Measurements from ENCODE around the gene ARHGAP23.
A peak's percentile ranks its signal among the peaks of the same experiment; 100 is the strongest.
"Not testable (repeated sequence)": the region's sequence is repeated elsewhere in the genome, so short reads cannot be mapped to it uniquely, and the experiment has no call there.

Gene ARHGAP23

GRCh38 chr17:38461683-38462082 is 33.4 kb downstream of the ARHGAP23 start:
- no peak for DNase-seq

GRCh38 chr17:38463451-38463858 is 35.2 kb downstream of the ARHGAP23 start:
- DNase-seq: no peak

- no peak for DNase-seq
Measured at GRCh38 chr17:38464251-38464722, 36.0 kb downstream of the ARHGAP23 start.

GRCh38 chr17:38464723-38465390 is 36.6 kb downstream of the ARHGAP23 start:
- DNase-seq: no peak

GRCh38 chr17:38465391-38466345 is 37.4 kb downstream of the ARHGAP23 start:
- DNase-seq: no peak

GRCh38 chr17:38466346-38467315 is 38.4 kb downstream of the ARHGAP23 start:
- no peak for DNase-seq

GRCh38 chr17:38467491-38467890 is 39.2 kb downstream of the ARHGAP23 start:
- no peak for DNase-seq

GRCh38 chr17:38469875-38470274 is 41.6 kb downstream of the ARHGAP23 start:
- no peak for DNase-seq

- not testable (repeated sequence) for DNase-seq
Measured at GRCh38 chr17:38471253-38471652, 43.0 kb downstream of the ARHGAP23 start.

- DNase-seq: not testable (repeated sequence)
Measured at GRCh38 chr17:38474666-38475065, 46.4 kb downstream of the ARHGAP23 start.

GRCh38 chr17:38476549-38476948 is 48.3 kb downstream of the ARHGAP23 start:
- no peak for DNase-seq

- not testable (repeated sequence) for DNase-seq
Measured at GRCh38 chr17:38477417-38477816, 49.2 kb downstream of the ARHGAP23 start.

GRCh38 chr17:38477951-38478350 is 49.7 kb downstream of the ARHGAP23 start:
- DNase-seq: not testable (repeated sequence)

- not testable (repeated sequence) for DNase-seq
Measured at GRCh38 chr17:38478667-38479066, 50.4 kb downstream of the ARHGAP23 start.

GRCh38 chr17:38482039-38482699 is 53.9 kb downstream of the ARHGAP23 start:
- not testable (repeated sequence) for DNase-seq

GRCh38 chr17:38482700-38483043 is 54.4 kb downstream of the ARHGAP23 start:
- not testable (repeated sequence) for DNase-seq

GRCh38 chr17:38484242-38485145 is 56.2 kb downstream of the ARHGAP23 start:
- peak; percentile 9 to 51 (median 28) for DNase-seq

GRCh38 chr17:38485146-38485468 is 56.8 kb downstream of the ARHGAP23 start:
- DNase-seq: no peak

- not testable (repeated sequence) for DNase-seq
Measured at GRCh38 chr17:38485681-38486298, 57.5 kb downstream of the ARHGAP23 start.

GRCh38 chr17:38489774-38490173 is 61.5 kb downstream of the ARHGAP23 start:
- DNase-seq: not testable (repeated sequence)
